Sigmoid colon (tissue), 4 donors: ENCODE measurements around the gene ARMC12.

Source experiments
- CTCF ChIP-seq, 4 experiments: fragments of 450-650 bp in 3 of 4; fragments of 200-600 bp in 1 of 4; IDR thresholded peaks; one replicate each; pipeline ENCODE4 v1.5.1; 2016 to 2019; ENCODE audit warnings: antibody characterized with exemption in 4 of 4, mild to moderate bottlenecking in 3 of 4, moderate library complexity in 2 of 4
- POLR2AphosphoS5 ChIP-seq, 4 donors: sonication (generic); formaldehyde crosslinking; IDR thresholded peaks; one replicate each; pipeline ENCODE4 v1.6.1; 2017; ENCODE audit warnings: antibody characterized with exemption in 4 of 4

GRCh38 chr6:35688605-35689322 lies 48.1 kb upstream of the ARMC12 start, which contains the start of gene FKBP5:
- TF ChIP-seq CTCF (IDR thresholded peaks at IDR 0.05): no peak
- TF ChIP-seq POLR2AphosphoS5 (IDR thresholded peaks at IDR 0.05): peak; percentile 86 to 98 (median 96)
